WERI-Rb-1 (cell line): ENCODE results near the gene SLC9A8.

Experiments used
- DNase-seq: peaks from one replicate; pipeline ENCODE4 v3.0.0-alpha.2; 2020
- H3K27ac ChIP-seq: fragments of 250-450 bp; sonication (Bioruptor Pico); 2 replicates; pipeline ENCODE4 v1.5.1; 2020; ENCODE audit warnings: mild to moderate bottlenecking, moderate library complexity
- H3K27me3 ChIP-seq: fragments of 250-450 bp; sonication (Bioruptor Pico); 2 replicates; pipeline ENCODE4 v1.5.1; 2021; ENCODE audit warnings: mild to moderate bottlenecking, low read depth, moderate library complexity; ENCODE audit not compliant: insufficient read depth, severe bottlenecking
- H3K36me3 ChIP-seq: fragments of 250-450 bp; sonication (Bioruptor Pico); 2 replicates; pipeline ENCODE4 v1.5.1; 2020; ENCODE audit warnings: mild to moderate bottlenecking, moderate library complexity
- H3K4me3 ChIP-seq: 2 replicates; pipeline ENCODE4 v1.5.1; 2011; ENCODE audit warnings: low read depth, mild to moderate bottlenecking, control low read depth, low read length
- H3K9me3 ChIP-seq: fragments of 250-450 bp; sonication (Bioruptor Pico); 2 replicates; pipeline ENCODE4 v1.5.1; 2021; ENCODE audit warnings: mild to moderate bottlenecking, moderate library complexity; ENCODE audit not compliant: severe bottlenecking
- CTCF ChIP-seq: IDR thresholded peaks from 2 replicates; pipeline ENCODE4 v1.5.1; 2011; ENCODE audit warnings: low read depth, mild to moderate bottlenecking, control low read depth, inconsistent platforms, low read length

The SLC9A8 gene

GRCh38 chr20:49865559-49865958 lies 52.9 kb downstream of the SLC9A8 start:
- no peaks in the 10 kb centered on the region for H3K27me3 ChIP-seq
- no peaks in the 10 kb centered on the region for H3K9me3 ChIP-seq
- TF ChIP-seq CTCF = no peak
- H3K27ac ChIP-seq = no peak overlapping the region
- peaks cover 8% of the 10 kb centered on the region; the same call in 1 of the 2 replicates for H3K36me3 ChIP-seq
- no peak overlapping the region for H3K4me3 ChIP-seq
- no peak for DNase-seq

- H3K27ac ChIP-seq = no peak overlapping the region
- no peak for DNase-seq
Measured at GRCh38 chr20:49866051-49866450, 53.4 kb downstream of the SLC9A8 start.

GRCh38 chr20:49867453-49868215 lies 55.0 kb downstream of the SLC9A8 start:
- no peak for DNase-seq
- H3K27ac ChIP-seq = no peak overlapping the region
- peaks cover 8% of the 10 kb centered on the region; the same call in 1 of the 2 replicates for H3K36me3 ChIP-seq

More at GRCh38 chr20:49866051-49866450, 53.4 kb downstream of the SLC9A8 start:
- H3K27me3 ChIP-seq = no peaks in the 10 kb centered on the region
- peaks cover 8% of the 10 kb centered on the region; the same call in 1 of the 2 replicates for H3K36me3 ChIP-seq
- TF ChIP-seq CTCF = no peak
- no peak overlapping the region for H3K4me3 ChIP-seq
- H3K9me3 ChIP-seq = no peaks in the 10 kb centered on the region

GRCh38 chr20:49868538-49868937 lies 55.9 kb downstream of the SLC9A8 start:
- no peaks in the 10 kb centered on the region for H3K9me3 ChIP-seq
- H3K4me3 ChIP-seq = no peak overlapping the region
- H3K27ac ChIP-seq = no peak overlapping the region
- H3K36me3 ChIP-seq = peaks cover 8% of the 10 kb centered on the region; the same call in 1 of the 2 replicates
- no peak for DNase-seq
- TF ChIP-seq CTCF = no peak
- no peaks in the 10 kb centered on the region for H3K27me3 ChIP-seq

More at GRCh38 chr20:49867453-49868215, 55.0 kb downstream of the SLC9A8 start:
- no peak for TF ChIP-seq CTCF
- H3K4me3 ChIP-seq = no peak overlapping the region
- H3K9me3 ChIP-seq = no peaks in the 10 kb centered on the region
- no peaks in the 10 kb centered on the region for H3K27me3 ChIP-seq

- Histone ChIP-seq H3K9me3 (no peaks in the 10 kb centered on the region), H3K27me3 (no peaks in the 10 kb centered on the region), H3K27ac (no peak overlapping the region), H3K36me3 (peaks cover 8% of the 10 kb centered on the region; the same call in 1 of the 2 replicates), H3K4me3 (no peak overlapping the region)
- TF ChIP-seq CTCF = no peak
- no peak for DNase-seq
Measured at GRCh38 chr20:49868964-49869363, 56.3 kb downstream of the SLC9A8 start.
